ENCODE measurements around the gene DDX27. TPM values are rescaled to one million over a fixed set of nuclear protein-coding genes. Genes with fewer than 3 reads are reported as not detected.

The DDX27 gene
- total and polyA plus RNA-seq, 2 of the 13 experiments (the other 11 are each of a cell fraction or from before 2014, with no cell fraction given) = 42.6 to 72.8 TPM

GRCh38 chr20:49179368-49180277 is 39.6 kb upstream of the DDX27 start (continued):
- TF ChIP-seq, protein P1, sequence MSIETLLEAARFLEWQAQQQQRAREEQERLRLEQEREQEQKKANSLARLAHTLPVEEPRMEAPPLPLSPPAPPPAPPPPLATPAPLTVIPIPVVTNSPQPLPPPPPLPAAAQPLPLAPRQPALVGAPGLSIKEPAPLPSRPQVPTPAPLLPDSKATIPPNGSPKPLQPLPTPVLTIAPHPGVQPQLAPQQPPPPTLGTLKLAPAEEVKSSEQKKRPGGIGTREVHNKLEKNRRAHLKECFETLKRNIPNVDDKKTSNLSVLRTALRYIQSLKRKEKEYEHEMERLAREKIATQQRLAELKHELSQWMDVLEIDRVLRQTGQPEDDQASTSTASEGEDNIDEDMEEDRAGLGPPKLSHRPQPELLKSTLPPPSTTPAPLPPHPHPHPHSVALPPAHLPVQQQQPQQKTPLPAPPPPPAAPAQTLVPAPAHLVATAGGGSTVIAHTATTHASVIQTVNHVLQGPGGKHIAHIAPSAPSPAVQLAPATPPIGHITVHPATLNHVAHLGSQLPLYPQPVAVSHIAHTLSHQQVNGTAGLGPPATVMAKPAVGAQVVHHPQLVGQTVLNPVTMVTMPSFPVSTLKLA (IDR thresholded peaks at IDR 0.05) = no peak
- TF ChIP-seq FOSL2 (CRISPR knock-in tag; IDR thresholded peaks at IDR 0.05) (no peak; the same call in 1 of the 2 replicates), ZFP41 (CRISPR knock-in tag; IDR thresholded peaks at IDR 0.05; ENCODE audit: borderline replicate concordance) (no peak), CEBPB (IDR thresholded peaks at IDR 0.05; ENCODE audit: borderline replicate concordance, low read depth, low read length) (peak; percentile 98), NFAT5 (CRISPR knock-in tag; IDR thresholded peaks at IDR 0.05) (no peak), PBX2 (CRISPR knock-in tag; IDR thresholded peaks at IDR 0.05) (no peak), KLF12 (CRISPR knock-in tag; IDR thresholded peaks at IDR 0.05; ENCODE audit: borderline replicate concordance) (no peak), ZNF207 (IDR thresholded peaks at IDR 0.05; ENCODE audit: borderline replicate concordance) (no peak), PTBP1 (IDR thresholded peaks at IDR 0.05; ENCODE audit: low read depth, low read length, poor library complexity, severe bottlenecking) (no peak), ZNF816 (CRISPR knock-in tag; IDR thresholded peaks at IDR 0.05; ENCODE audit: borderline replicate concordance) (peak; percentile 8; the same call in 1 of the 2 replicates), ZNF747 (CRISPR knock-in tag; IDR thresholded peaks at IDR 0.05; ENCODE audit: borderline replicate concordance) (no peak), CEBPG (CRISPR knock-in tag; IDR thresholded peaks at IDR 0.05) (peak; percentile 98), ZNF615 (CRISPR knock-in tag; IDR thresholded peaks at IDR 0.05; ENCODE audit: borderline replicate concordance) (no peak), CHD2 (IDR thresholded peaks at IDR 0.05; ENCODE audit: low read depth, low read length) (no peak), ZNF224 (CRISPR knock-in tag; IDR thresholded peaks at IDR 0.05) (no peak)
- TF ChIP-seq, protein P2, sequence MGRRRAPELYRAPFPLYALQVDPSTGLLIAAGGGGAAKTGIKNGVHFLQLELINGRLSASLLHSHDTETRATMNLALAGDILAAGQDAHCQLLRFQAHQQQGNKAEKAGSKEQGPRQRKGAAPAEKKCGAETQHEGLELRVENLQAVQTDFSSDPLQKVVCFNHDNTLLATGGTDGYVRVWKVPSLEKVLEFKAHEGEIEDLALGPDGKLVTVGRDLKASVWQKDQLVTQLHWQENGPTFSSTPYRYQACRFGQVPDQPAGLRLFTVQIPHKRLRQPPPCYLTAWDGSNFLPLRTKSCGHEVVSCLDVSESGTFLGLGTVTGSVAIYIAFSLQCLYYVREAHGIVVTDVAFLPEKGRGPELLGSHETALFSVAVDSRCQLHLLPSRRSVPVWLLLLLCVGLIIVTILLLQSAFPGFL (CRISPR knock-in tag; IDR thresholded peaks at IDR 0.05) = no peak
- TF ChIP-seq, protein P3, sequence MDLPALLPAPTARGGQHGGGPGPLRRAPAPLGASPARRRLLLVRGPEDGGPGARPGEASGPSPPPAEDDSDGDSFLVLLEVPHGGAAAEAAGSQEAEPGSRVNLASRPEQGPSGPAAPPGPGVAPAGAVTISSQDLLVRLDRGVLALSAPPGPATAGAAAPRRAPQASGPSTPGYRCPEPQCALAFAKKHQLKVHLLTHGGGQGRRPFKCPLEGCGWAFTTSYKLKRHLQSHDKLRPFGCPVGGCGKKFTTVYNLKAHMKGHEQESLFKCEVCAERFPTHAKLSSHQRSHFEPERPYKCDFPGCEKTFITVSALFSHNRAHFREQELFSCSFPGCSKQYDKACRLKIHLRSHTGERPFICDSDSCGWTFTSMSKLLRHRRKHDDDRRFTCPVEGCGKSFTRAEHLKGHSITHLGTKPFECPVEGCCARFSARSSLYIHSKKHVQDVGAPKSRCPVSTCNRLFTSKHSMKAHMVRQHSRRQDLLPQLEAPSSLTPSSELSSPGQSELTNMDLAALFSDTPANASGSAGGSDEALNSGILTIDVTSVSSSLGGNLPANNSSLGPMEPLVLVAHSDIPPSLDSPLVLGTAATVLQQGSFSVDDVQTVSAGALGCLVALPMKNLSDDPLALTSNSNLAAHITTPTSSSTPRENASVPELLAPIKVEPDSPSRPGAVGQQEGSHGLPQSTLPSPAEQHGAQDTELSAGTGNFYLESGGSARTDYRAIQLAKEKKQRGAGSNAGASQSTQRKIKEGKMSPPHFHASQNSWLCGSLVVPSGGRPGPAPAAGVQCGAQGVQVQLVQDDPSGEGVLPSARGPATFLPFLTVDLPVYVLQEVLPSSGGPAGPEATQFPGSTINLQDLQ (CRISPR knock-in tag; IDR thresholded peaks at IDR 0.05) = no peak
